Neural cell (in vitro differentiated cells): ENCODE measurements around the gene CXCR1. TPM values are rescaled to one million over a fixed set of nuclear protein-coding genes. Genes with fewer than 3 reads are reported as not detected.

Experiments
- H2AFZ ChIP-seq: fragments of 200-600, 300-800 bp; sonication (generic), shearing (Covaris generic); 2 replicates; pipeline ENCODE4 v1.6.0; 2014; ENCODE audit warnings: low read depth, mild to moderate bottlenecking, antibody characterized with exemption, low read length, moderate library complexity
- H3F3A ChIP-seq: fragments of 200-600 bp; shearing (Covaris generic); 2 replicates; pipeline ENCODE4 v1.6.1; 2016; ENCODE audit warnings: mild to moderate bottlenecking, moderate library complexity, mixed read lengths, antibody characterized with exemption, low read length; ENCODE audit not compliant: insufficient read depth, poor library complexity, severe bottlenecking
- H3K27ac ChIP-seq: fragments of 200-600, 300-800 bp; sonication (generic), shearing (Covaris generic); 2 replicates; pipeline ENCODE4 v1.5.1; 2014; ENCODE audit warnings: mild to moderate bottlenecking, low read length, moderate library complexity
- H3K27me3 ChIP-seq: fragments of 300-800, 200-600 bp; sonication (generic), shearing (Covaris generic); 2 replicates; pipeline ENCODE4 v1.6.0; 2014; ENCODE audit warnings: mild to moderate bottlenecking, low read depth, low read length, moderate library complexity; ENCODE audit not compliant: insufficient read depth
- H3K36me3 ChIP-seq: fragments of 300-800, 200-600 bp; sonication (generic), shearing (Covaris generic); 2 replicates; pipeline ENCODE4 v1.5.1; 2014; ENCODE audit warnings: mild to moderate bottlenecking, antibody characterized with exemption, low read length, moderate library complexity; ENCODE audit not compliant: insufficient read depth
- H3K4me2 ChIP-seq: fragments of 300-800, 200-600 bp; sonication (generic), shearing (Covaris generic); 2 replicates; pipeline ENCODE4 v1.6.0; 2014; ENCODE audit warnings: mild to moderate bottlenecking, low read length
- H3K4me3 ChIP-seq: fragments of 300-800, 200-600 bp; sonication (generic), shearing (Covaris generic); 2 replicates; pipeline ENCODE4 v1.5.1; 2014; ENCODE audit warnings: mild to moderate bottlenecking, low read length, moderate library complexity
- H3K79me2 ChIP-seq: fragments of 200-600 bp; shearing (Covaris generic); replicated peaks from 2 replicates; pipeline ENCODE4 v1.6.0; 2014; ENCODE audit warnings: mild to moderate bottlenecking, low read length, moderate library complexity; ENCODE audit not compliant: insufficient read depth
- H3K9ac ChIP-seq: fragments of 300-800, 200-600 bp; sonication (generic), shearing (Covaris generic); 2 replicates; pipeline ENCODE4 v1.6.1; 2016; ENCODE audit warnings: mild to moderate bottlenecking, low read length, mixed read lengths
- H3K9me2 ChIP-seq: fragments of 200-600 bp; shearing (Covaris generic); 2 replicates; pipeline ENCODE4 v1.6.1; 2016; ENCODE audit warnings: mild to moderate bottlenecking, low read length, mixed read lengths; ENCODE audit not compliant: insufficient read depth
- H3K9me3 ChIP-seq: fragments of 200-600, 300-800 bp; sonication (generic), shearing (Covaris generic); 2 replicates; pipeline ENCODE4 v1.6.1; 2016; ENCODE audit warnings: mild to moderate bottlenecking, mixed run types, low read length, moderate library complexity, mixed read lengths
- H4K20me1 ChIP-seq: fragments of 200-600 bp; shearing (Covaris generic); 2 replicates; pipeline ENCODE4 v1.6.1; 2016; ENCODE audit warnings: mild to moderate bottlenecking, mixed run types; ENCODE audit not compliant: insufficient read depth
- EP300 ChIP-seq: fragments of 450-650 bp; conservative IDR thresholded peaks from 2 replicates; pipeline ENCODE4 v1.6.1; 2014; ENCODE audit warnings: antibody characterized with exemption, mild to moderate bottlenecking, moderate library complexity; ENCODE audit not compliant: poor library complexity, severe bottlenecking
- EZH2 ChIP-seq: fragments of 200-600, 300-800 bp; shearing (Covaris generic), sonication (generic); IDR thresholded peaks from 2 replicates; pipeline ENCODE4 v1.6.1; 2014; ENCODE audit warnings: antibody characterized with exemption, low read length, borderline replicate concordance, mild to moderate bottlenecking; ENCODE audit not compliant: insufficient read depth, poor library complexity, severe bottlenecking
- MXI1 ChIP-seq: fragments of 450-650 bp; conservative IDR thresholded peaks from 2 replicates; pipeline ENCODE4 v1.6.1; 2014; ENCODE audit warnings: antibody characterized with exemption, mild to moderate bottlenecking; ENCODE audit not compliant: poor library complexity, severe bottlenecking
- POLR2AphosphoS5 ChIP-seq: IDR thresholded peaks from 2 replicates; pipeline ENCODE4 v1.6.1; 2012
- RAD21 ChIP-seq: fragments of 450-650 bp; conservative IDR thresholded peaks from 2 replicates; pipeline ENCODE4 v1.6.1; 2014; ENCODE audit warnings: antibody characterized with exemption, mild to moderate bottlenecking, moderate library complexity
- SMC3 ChIP-seq: fragments of 450-650 bp; conservative IDR thresholded peaks from 2 replicates; pipeline ENCODE4 v1.6.1; 2014; ENCODE audit warnings: antibody characterized with exemption, mild to moderate bottlenecking, moderate library complexity; ENCODE audit not compliant: poor library complexity
- TAF1 ChIP-seq: IDR thresholded peaks from 2 replicates; pipeline ENCODE4 v1.6.1; 2012; ENCODE audit warnings: low read depth
- polyA plus RNA-seq: library from polyadenylated mRNA; depleted of rRNA; stranded (reverse); fragments of >200 nt; gene quantifications from 2 replicates; pipeline ENCODE4 v1.2.3, GENCODE V29; 2014
- TF ChIP-seq, protein P1 (sequence below): IDR thresholded peaks from 2 replicates; pipeline ENCODE4 v1.6.1; 2012; ENCODE audit warnings: borderline replicate concordance
- TF ChIP-seq, protein P2 (sequence below): fragments of 450-650 bp; IDR thresholded peaks from 2 replicates; pipeline ENCODE4 v1.5.1; 2014; ENCODE audit warnings: antibody characterized with exemption, mild to moderate bottlenecking, moderate library complexity; ENCODE audit not compliant: poor library complexity, severe bottlenecking

Gene CXCR1
- polyA plus RNA-seq, 1 donor from 2014 or later, result not detected

DNA sequence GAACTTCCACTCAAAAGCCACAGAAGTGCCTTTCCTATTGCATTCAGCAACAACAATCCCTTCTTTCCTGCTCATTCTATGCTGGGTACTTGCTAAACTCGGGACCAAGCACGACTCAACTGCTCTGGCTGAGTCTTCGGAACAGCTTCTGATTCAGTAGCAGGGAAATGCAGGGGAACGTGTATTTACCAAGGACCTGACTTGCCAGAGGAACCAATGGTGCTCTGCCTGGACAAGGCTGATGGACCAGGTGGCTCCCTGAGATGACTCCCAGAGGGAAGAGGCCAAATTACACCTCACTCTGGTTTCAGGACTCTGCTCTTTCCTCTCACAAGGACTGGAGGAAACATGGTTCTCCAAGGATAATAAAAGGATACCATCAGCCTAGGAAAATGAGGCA, 28.7 kb downstream of the CXCR1 start:
- Histone ChIP-seq H3K9me3 (no peaks in the 10 kb centered on the region), H3K79me2 (no peaks in the 10 kb centered on the region), H3K4me3 (no peak overlapping the region), H3K27ac (no peak overlapping the region), H3K4me2 (no peak overlapping the region), H3K27me3 (no peaks in the 10 kb centered on the region), H4K20me1 (no peaks in the 10 kb centered on the region), H3F3A (no peaks in the 10 kb centered on the region), H2AFZ (no peak overlapping the region), H3K36me3 (no peaks in the 10 kb centered on the region), H3K9me2 (no peaks in the 10 kb centered on the region), H3K9ac (no peak overlapping the region)
- no peak for TF ChIP-seq EZH2
- TF ChIP-seq, protein P1, sequence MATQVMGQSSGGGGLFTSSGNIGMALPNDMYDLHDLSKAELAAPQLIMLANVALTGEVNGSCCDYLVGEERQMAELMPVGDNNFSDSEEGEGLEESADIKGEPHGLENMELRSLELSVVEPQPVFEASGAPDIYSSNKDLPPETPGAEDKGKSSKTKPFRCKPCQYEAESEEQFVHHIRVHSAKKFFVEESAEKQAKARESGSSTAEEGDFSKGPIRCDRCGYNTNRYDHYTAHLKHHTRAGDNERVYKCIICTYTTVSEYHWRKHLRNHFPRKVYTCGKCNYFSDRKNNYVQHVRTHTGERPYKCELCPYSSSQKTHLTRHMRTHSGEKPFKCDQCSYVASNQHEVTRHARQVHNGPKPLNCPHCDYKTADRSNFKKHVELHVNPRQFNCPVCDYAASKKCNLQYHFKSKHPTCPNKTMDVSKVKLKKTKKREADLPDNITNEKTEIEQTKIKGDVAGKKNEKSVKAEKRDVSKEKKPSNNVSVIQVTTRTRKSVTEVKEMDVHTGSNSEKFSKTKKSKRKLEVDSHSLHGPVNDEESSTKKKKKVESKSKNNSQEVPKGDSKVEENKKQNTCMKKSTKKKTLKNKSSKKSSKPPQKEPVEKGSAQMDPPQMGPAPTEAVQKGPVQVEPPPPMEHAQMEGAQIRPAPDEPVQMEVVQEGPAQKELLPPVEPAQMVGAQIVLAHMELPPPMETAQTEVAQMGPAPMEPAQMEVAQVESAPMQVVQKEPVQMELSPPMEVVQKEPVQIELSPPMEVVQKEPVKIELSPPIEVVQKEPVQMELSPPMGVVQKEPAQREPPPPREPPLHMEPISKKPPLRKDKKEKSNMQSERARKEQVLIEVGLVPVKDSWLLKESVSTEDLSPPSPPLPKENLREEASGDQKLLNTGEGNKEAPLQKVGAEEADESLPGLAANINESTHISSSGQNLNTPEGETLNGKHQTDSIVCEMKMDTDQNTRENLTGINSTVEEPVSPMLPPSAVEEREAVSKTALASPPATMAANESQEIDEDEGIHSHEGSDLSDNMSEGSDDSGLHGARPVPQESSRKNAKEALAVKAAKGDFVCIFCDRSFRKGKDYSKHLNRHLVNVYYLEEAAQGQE, result no peak
- TF ChIP-seq TAF1, result no peak
- TF ChIP-seq EP300, result no peak
- no peak for TF ChIP-seq RAD21
- TF ChIP-seq, protein P2, sequence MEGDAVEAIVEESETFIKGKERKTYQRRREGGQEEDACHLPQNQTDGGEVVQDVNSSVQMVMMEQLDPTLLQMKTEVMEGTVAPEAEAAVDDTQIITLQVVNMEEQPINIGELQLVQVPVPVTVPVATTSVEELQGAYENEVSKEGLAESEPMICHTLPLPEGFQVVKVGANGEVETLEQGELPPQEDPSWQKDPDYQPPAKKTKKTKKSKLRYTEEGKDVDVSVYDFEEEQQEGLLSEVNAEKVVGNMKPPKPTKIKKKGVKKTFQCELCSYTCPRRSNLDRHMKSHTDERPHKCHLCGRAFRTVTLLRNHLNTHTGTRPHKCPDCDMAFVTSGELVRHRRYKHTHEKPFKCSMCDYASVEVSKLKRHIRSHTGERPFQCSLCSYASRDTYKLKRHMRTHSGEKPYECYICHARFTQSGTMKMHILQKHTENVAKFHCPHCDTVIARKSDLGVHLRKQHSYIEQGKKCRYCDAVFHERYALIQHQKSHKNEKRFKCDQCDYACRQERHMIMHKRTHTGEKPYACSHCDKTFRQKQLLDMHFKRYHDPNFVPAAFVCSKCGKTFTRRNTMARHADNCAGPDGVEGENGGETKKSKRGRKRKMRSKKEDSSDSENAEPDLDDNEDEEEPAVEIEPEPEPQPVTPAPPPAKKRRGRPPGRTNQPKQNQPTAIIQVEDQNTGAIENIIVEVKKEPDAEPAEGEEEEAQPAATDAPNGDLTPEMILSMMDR, result no peak
- no peak for TF ChIP-seq MXI1

DNA sequence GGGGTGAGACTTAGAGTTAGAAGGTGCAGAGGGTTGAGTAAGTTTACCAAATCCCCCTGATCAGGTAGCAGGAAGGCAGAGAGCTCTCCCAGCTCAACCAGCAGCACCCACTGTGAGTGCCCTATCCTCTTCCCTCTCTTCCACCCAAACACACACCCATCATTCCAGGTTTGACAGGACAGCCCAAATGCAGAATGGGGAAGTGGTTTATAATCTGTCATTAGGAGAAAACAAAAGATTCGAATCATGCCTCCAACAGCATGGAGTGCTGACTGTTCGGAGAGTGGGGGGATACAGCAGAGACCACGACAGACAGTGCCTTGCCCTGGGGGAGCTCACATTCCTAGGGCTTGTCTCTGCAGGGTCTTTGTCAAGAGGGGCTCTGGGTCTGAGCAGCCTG, 29.2 kb downstream of the CXCR1 start:
- H3K9ac ChIP-seq, result no peak overlapping the region
- H3K4me2 ChIP-seq, result no peak overlapping the region
- H3F3A ChIP-seq, result no peaks in the 10 kb centered on the region
- no peaks in the 10 kb centered on the region for H3K36me3 ChIP-seq
- no peaks in the 10 kb centered on the region for H3K79me2 ChIP-seq
- no peak overlapping the region for H3K27ac ChIP-seq
- no peaks in the 10 kb centered on the region for H4K20me1 ChIP-seq
- no peaks in the 10 kb centered on the region for H3K27me3 ChIP-seq
- H2AFZ ChIP-seq, result no peak overlapping the region
- no peaks in the 10 kb centered on the region for H3K9me2 ChIP-seq
- no peaks in the 10 kb centered on the region for H3K9me3 ChIP-seq
- TF ChIP-seq EP300, result no peak
- TF ChIP-seq EZH2, result no peak
- TF ChIP-seq, protein P2, result no peak
- no peak for TF ChIP-seq POLR2AphosphoS5
- no peak for TF ChIP-seq RAD21
- no peak for TF ChIP-seq TAF1
- TF ChIP-seq MXI1, result no peak
- TF ChIP-seq, protein P1, result no peak
- no peak for TF ChIP-seq SMC3
- H3K4me3 ChIP-seq, result no peak overlapping the region
